Right lobe of liver (tissue), 6 donors: ENCODE measurements around the gene ATG7. TPM values are rescaled to one million over a fixed set of nuclear protein-coding genes. Genes with fewer than 3 reads are reported as not detected.
"Not testable (repeated sequence)": the region's sequence is repeated elsewhere in the genome, so short reads cannot be mapped to it uniquely, and the experiment has no call there.

Source experiments
- ATAC-seq, 4 donors: fragments of 200-7000 bp; cut with Tn5 transposase; one replicate each; pipeline ENCODE4 v1.9.1; 2020; ENCODE audit warnings: mild to moderate bottlenecking in 4 of 4, moderate library complexity in 4 of 4
- DNase-seq, 3 donors: peaks; one replicate each; pipeline ENCODE4 v3.0.0-alpha.2; 2020
- H3K27ac ChIP-seq, 3 donors: fragments of 200-600 bp; one replicate each; pipeline ENCODE4 v1.8.0; 2022
- H3K27me3 ChIP-seq, 2 donors: fragments of 200-600 bp; one replicate each; pipeline ENCODE4 v1.8.0; 2022
- H3K36me3 ChIP-seq, 4 donors: fragments of 200-600 bp; sonication (generic) in 1 of 4; one replicate each; pipeline versions ENCODE4 v1.5.1 to v1.8.0; 2017 to 2022; ENCODE audit warnings: control low read depth in 1 of 4
- H3K4me1 ChIP-seq, 4 donors: fragments of 200-600 bp; sonication (generic) in 1 of 4; one replicate each; pipeline versions ENCODE4 v1.5.1 to v1.8.0; 2017 to 2022; ENCODE audit warnings: control low read depth in 1 of 4
- H3K4me3 ChIP-seq, 3 donors: fragments of 200-600 bp; one replicate each; pipeline ENCODE4 v1.8.0; 2022
- H3K9me3 ChIP-seq, 4 donors: fragments of 200-600 bp; sonication (generic) in 1 of 4; one replicate each; pipeline versions ENCODE4 v1.5.1 to v1.8.0; 2017 to 2022; ENCODE audit warnings: control low read depth in 1 of 4
- CTCF ChIP-seq, 4 donors: fragments of 200-600 bp in 3 of 4; fragments of 450-650 bp in 1 of 4; IDR thresholded peaks; one replicate each; pipeline versions ENCODE4 v1.5.1 to v1.8.0; 2016 to 2022; ENCODE audit warnings: antibody characterized with exemption in 4 of 4, mild to moderate bottlenecking in 2 of 4
- POLR2A ChIP-seq: fragments of 450-650 bp; IDR thresholded peaks from one replicate; pipeline ENCODE4 v1.6.1; 2017; ENCODE audit warnings: antibody characterized with exemption, mild to moderate bottlenecking
- WGBS: methylation state at CpG from one replicate; pipeline ENCODE4 v1.1.6; 2018; ENCODE audit warnings: low coverage, low lambda C conversion rate; ENCODE audit not compliant: insufficient coverage; ENCODE audit errors: missing lambda C conversion rate; 5-methylcytosine and 5-hydroxymethylcytosine counted together
- intact Hi-C, 2 donors: fragments of 100-400 bp; cut with DNase I; formaldehyde crosslinking; loops; one replicate each; pipeline versions ENCODE4 v1.11.2 to v1.14.1; 2022
- total RNA-seq, 6 experiments: library from RNA; depleted of rRNA in 2 of 6; stranded (reverse); fragments of >200 nt in 2 of 6; fragmentation: NEBNext Ultra II Directional in 3 of 6; extraction: Animal tissue kit (Norgen Biotek cat#: 25700) in 3 of 6; gene quantifications; one replicate each; pipeline versions ENCODE4 v1.1.0 to v1.2.4, GENCODE V29; 2016 to 2023
- donor health status: DM: no; HTN: yes; CAD: no.
- donor health status: DM: no; HTN: no; CAD: no.
- donor health status: DM: no; HTN: no; CAD: no.
- donor health status: DM: no; HTN: yes; CAD: no.
- donor health status: DM: no; HTN: yes; CAD: no.

Gene ATG7
- total RNA-seq, 6 experiments from 2014 or later, result 13.6 to 21.1 (median 15.8) TPM

- no peak overlapping the region for H3K4me3 ChIP-seq
- H3K27ac ChIP-seq, result peak overlapping the region in 1 of 3 donors; percentile 35
- no peaks in the 10 kb centered on the region for H3K36me3 ChIP-seq
- intact Hi-C loops, result no loop called here
- TF ChIP-seq CTCF (IDR thresholded peaks at IDR 0.05) (no peak), POLR2A (no peak)
- WGBS, result 67% methylated on average over 5 of the region's 5 CpGs
- no peaks in the 10 kb centered on the region for H3K27me3 ChIP-seq
- H3K9me3 ChIP-seq, result no peaks in the 10 kb centered on the region
- no peak for DNase-seq
- peak in 3 of 4 donors; percentile 25 to 52 (median 38) for ATAC-seq
- peaks cover 0 to 7% (median 2%) of the 10 kb centered on the region in 4 donors for H3K4me1 ChIP-seq
Observed at GRCh38 chr3:11508346-11509172, 236.4 kb downstream of the ATG7 start.

GRCh38 chr3:11509173-11510000, 237.2 kb downstream of the ATG7 start:
- no peak for TF ChIP-seq POLR2A
- no peak for TF ChIP-seq CTCF (IDR thresholded peaks at IDR 0.05)
- Histone ChIP-seq H3K27ac (peak overlapping the region in 1 of 3 donors; percentile 35), H3K4me1 (peaks cover 0 to 7% (median 2%) of the 10 kb centered on the region in 4 donors), H3K9me3 (no peaks in the 10 kb centered on the region), H3K36me3 (no peaks in the 10 kb centered on the region), H3K4me3 (no peak overlapping the region), H3K27me3 (no peaks in the 10 kb centered on the region)
- intact Hi-C loops, result no loop called here
- ATAC-seq (peak; percentile 78 to 92 (median 86)), DNase-seq (peak; percentile 48 to 68 (median 63))
- WGBS, result 41% methylated on average over 9 of the region's 9 CpGs

- no peak for ATAC-seq
- WGBS, result 73% methylated on average over 5 of the region's 5 CpGs
- TF ChIP-seq CTCF (IDR thresholded peaks at IDR 0.05), result no peak
- TF ChIP-seq POLR2A, result no peak
- Histone ChIP-seq H3K4me1 (peaks cover 0 to 7% (median 2%) of the 10 kb centered on the region in 4 donors), H3K27ac (peak overlapping the region in 1 of 3 donors; percentile 35), H3K27me3 (no peaks in the 10 kb centered on the region), H3K9me3 (no peaks in the 10 kb centered on the region), H3K36me3 (no peaks in the 10 kb centered on the region), H3K4me3 (no peak overlapping the region)
- no peak for DNase-seq
- intact Hi-C loops, result no loop called here
Observed at GRCh38 chr3:11510001-11510340, 237.8 kb downstream of the ATG7 start.

GRCh38 chr3:11510356-11510755, 238.2 kb downstream of the ATG7 start:
- DNase-seq (no peak), ATAC-seq (no peak)
- no peaks in the 10 kb centered on the region for H3K9me3 ChIP-seq
- no peaks in the 10 kb centered on the region for H3K27me3 ChIP-seq
- peaks cover 0 to 7% (median 2%) of the 10 kb centered on the region in 4 donors for H3K4me1 ChIP-seq
- intact Hi-C loops, result no loop called here
- H3K27ac ChIP-seq, result no peak overlapping the region
- TF ChIP-seq POLR2A (no peak), CTCF (IDR thresholded peaks at IDR 0.05) (no peak)
- 89% methylated on average over 5 of the region's 5 CpGs for WGBS
- no peak overlapping the region for H3K4me3 ChIP-seq
- H3K36me3 ChIP-seq, result no peaks in the 10 kb centered on the region

GRCh38 chr3:11511606-11512005, 239.4 kb downstream of the ATG7 start:
- no CpG with 5 or more reads among the region's 20 CpGs for WGBS
- H3K4me1 ChIP-seq, ATAC-seq: not testable (repeated sequence)

GRCh38 chr3:11513125-11513816, 241.1 kb downstream of the ATG7 start:
- intact Hi-C loops, H3K4me1 ChIP-seq, H3K9me3 ChIP-seq, H3K4me3 ChIP-seq, H3K36me3 ChIP-seq, DNase-seq, ATAC-seq, H3K27ac ChIP-seq, H3K27me3 ChIP-seq: not testable (repeated sequence)
- 94% methylated on average over 3 of the region's 27 CpGs for WGBS

More at GRCh38 chr3:11511606-11512005, 239.4 kb downstream of the ATG7 start:
- intact Hi-C loops, DNase-seq, H3K9me3 ChIP-seq, H3K27ac ChIP-seq, H3K4me3 ChIP-seq, H3K27me3 ChIP-seq, H3K36me3 ChIP-seq: not testable (repeated sequence)
